ENCODE results near the gene MOK. TPM values are rescaled to one million over a fixed set of nuclear protein-coding genes. Genes with fewer than 3 reads are reported as not detected.

MOK gene
- total RNA-seq, 3 donors from 2014 or later (not counting 1 experiment from before 2014, with no cell fraction given), result 3.9 to 6.5 (median 4.7) TPM

DNA sequence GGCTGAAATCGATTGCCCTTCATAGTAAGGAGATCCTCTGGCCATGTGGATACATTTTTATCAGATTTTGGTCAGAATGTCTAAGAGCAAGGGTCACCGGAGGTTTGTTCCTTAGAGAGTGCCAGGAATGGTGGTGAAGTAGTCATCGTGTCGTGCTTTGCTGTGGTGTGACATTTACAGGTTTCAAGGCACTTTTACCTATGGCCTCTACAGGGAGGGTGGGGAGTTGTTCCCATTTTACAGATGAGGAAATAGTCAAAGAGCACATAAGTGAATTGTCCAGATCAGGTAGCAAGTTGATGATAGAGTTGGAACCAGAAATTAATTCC lies 108.1 kb downstream of the MOK start:
- intact Hi-C loops (cut with micrococcal nuclease), result no loop called here
- H3K4me3 Mint-ChIP-seq, result no peak overlapping the region
- H3K27ac ChIP-seq (ENCODE audit: low read length), result no peak overlapping the region
- H3K27me3 ChIP-seq (ENCODE audit: control insufficient read depth, insufficient read depth, low read length), result no peaks in the 10 kb centered on the region
- TF ChIP-seq, protein P1, sequence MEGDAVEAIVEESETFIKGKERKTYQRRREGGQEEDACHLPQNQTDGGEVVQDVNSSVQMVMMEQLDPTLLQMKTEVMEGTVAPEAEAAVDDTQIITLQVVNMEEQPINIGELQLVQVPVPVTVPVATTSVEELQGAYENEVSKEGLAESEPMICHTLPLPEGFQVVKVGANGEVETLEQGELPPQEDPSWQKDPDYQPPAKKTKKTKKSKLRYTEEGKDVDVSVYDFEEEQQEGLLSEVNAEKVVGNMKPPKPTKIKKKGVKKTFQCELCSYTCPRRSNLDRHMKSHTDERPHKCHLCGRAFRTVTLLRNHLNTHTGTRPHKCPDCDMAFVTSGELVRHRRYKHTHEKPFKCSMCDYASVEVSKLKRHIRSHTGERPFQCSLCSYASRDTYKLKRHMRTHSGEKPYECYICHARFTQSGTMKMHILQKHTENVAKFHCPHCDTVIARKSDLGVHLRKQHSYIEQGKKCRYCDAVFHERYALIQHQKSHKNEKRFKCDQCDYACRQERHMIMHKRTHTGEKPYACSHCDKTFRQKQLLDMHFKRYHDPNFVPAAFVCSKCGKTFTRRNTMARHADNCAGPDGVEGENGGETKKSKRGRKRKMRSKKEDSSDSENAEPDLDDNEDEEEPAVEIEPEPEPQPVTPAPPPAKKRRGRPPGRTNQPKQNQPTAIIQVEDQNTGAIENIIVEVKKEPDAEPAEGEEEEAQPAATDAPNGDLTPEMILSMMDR (IDR thresholded peaks at IDR 0.05), result no peak
- peaks cover 24% of the 10 kb centered on the region for H3K36me3 ChIP-seq (ENCODE audit: control insufficient read depth, insufficient read depth, low read length)
- H3K27me3 Mint-ChIP-seq (ENCODE audit: low read depth in 2 of 2), result no peaks in the 10 kb centered on the region
- ATAC-seq, result no peak
- peaks cover 66 to 80% of the 10 kb centered on the region in 2 donors for H3K4me1 Mint-ChIP-seq
- no peaks in the 10 kb centered on the region for H3K9me3 ChIP-seq (ENCODE audit: control insufficient read depth, insufficient read depth, low read length)
- H3K4me1 ChIP-seq (ENCODE audit: control insufficient read depth, insufficient read depth, low read length), result peaks cover 10% of the 10 kb centered on the region
- no peak overlapping the region for H3K4me3 ChIP-seq (ENCODE audit: low read length)
- no peak for DNase-seq
- WGBS (ENCODE audit: insufficient coverage), result 80% methylated on average over 4 of the region's 4 CpGs
- peak overlapping the region in 1 of 2 donors; percentile 10 for H3K27ac Mint-ChIP-seq
- peaks cover 10% of the 10 kb centered on the region for H3K36me3 Mint-ChIP-seq
- H3K9me3 Mint-ChIP-seq, result no peaks in the 10 kb centered on the region

DNA sequence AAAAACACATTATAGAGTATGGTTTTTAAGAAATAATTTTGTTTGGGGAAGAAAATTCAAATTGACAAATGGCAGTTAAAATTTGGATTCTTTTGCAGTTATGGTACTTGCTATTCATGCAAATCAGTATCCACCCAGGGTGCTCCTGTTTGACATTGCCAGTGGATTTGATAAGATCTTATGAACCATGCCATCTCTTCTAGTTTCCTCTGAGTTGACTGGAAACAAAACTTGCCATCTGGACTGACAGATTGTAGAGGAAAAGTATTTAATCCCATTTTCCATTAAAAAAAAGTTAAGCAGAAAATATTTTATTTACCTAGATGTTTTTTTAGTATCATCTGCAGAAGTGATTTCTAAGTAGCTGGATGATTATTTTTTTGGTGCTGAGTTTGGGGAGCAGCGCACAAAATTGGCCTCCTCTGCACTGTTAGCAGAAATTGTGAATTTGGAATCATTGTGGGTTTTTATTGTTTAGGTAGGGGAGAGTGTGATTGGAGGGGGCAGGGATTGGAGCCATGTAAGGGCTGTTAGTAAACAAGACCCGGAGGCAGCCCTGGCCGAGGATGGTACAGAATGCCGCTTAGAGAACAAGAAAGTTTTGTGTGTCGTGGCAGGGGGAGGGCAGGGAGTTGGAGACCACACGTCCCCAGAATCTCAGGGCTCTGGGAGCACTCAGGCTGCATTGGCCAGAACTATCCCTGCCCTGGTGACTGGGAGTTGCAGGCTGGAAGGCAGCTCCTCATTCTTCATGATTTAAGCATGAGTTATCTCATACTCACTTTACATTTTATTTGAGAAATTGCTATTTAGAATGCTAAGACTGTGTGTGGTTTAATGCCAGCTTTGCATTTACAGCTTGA lies 108.7 kb downstream of the MOK start:
- Mint-ChIP-seq H3K4me1 (peaks cover 60 to 74% of the 10 kb centered on the region in 2 donors), H3K36me3 (peaks cover 10% of the 10 kb centered on the region), H3K27ac (peak overlapping the region; percentile 10 to 62), H3K27me3 (ENCODE audit: low read depth in 2 of 2) (no peaks in the 10 kb centered on the region), H3K4me3 (no peak overlapping the region), H3K9me3 (no peaks in the 10 kb centered on the region)
- no peak overlapping the region for H3K27ac ChIP-seq (ENCODE audit: low read length)
- intact Hi-C loops (cut with micrococcal nuclease), result no loop called here
- no peak for ATAC-seq
- 98% methylated on average over 6 of the region's 6 CpGs for WGBS (ENCODE audit: insufficient coverage)
- H3K9me3 ChIP-seq (ENCODE audit: control insufficient read depth, insufficient read depth, low read length), result no peaks in the 10 kb centered on the region
- H3K27me3 ChIP-seq (ENCODE audit: control insufficient read depth, insufficient read depth, low read length), result no peaks in the 10 kb centered on the region
- TF ChIP-seq, protein P1 (IDR thresholded peaks at IDR 0.05), result no peak
- DNase-seq, result no peak
- peaks cover 24% of the 10 kb centered on the region for H3K36me3 ChIP-seq (ENCODE audit: control insufficient read depth, insufficient read depth, low read length)
- H3K4me1 ChIP-seq (ENCODE audit: control insufficient read depth, insufficient read depth, low read length), result peaks cover 6% of the 10 kb centered on the region
- no peak overlapping the region for H3K4me3 ChIP-seq (ENCODE audit: low read length)

DNA sequence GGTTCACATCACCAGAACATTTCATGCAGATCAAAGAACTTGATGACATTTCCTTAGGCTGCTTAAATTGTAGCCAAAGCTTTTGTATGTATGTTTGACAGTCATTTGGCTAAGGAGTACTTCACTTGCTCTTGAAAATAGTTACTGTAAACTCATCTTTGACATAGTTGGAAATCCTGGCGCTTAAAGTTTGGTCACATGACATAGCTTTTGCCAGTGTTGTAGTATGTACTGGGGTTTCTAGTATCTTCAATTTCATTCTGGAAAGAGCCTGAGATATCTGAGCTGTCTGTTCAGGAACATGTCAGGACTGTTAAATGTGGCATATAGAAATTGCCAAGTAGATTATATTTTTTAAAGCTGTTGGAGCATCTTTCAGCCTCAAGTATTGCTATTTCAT lies 109.5 kb downstream of the MOK start:
- Histone ChIP-seq H3K27ac (ENCODE audit: low read length) (no peak overlapping the region), H3K9me3 (ENCODE audit: control insufficient read depth, insufficient read depth, low read length) (no peaks in the 10 kb centered on the region), H3K36me3 (ENCODE audit: control insufficient read depth, insufficient read depth, low read length) (peaks cover 24% of the 10 kb centered on the region), H3K4me1 (ENCODE audit: control insufficient read depth, insufficient read depth, low read length) (peaks cover 6% of the 10 kb centered on the region), H3K27me3 (ENCODE audit: control insufficient read depth, insufficient read depth, low read length) (no peaks in the 10 kb centered on the region), H3K4me3 (ENCODE audit: low read length) (no peak overlapping the region)
- intact Hi-C loops (cut with micrococcal nuclease), result no loop called here
- Mint-ChIP-seq H3K4me1 (peaks cover 51 to 68% of the 10 kb centered on the region in 2 donors), H3K4me3 (no peak overlapping the region), H3K27me3 (ENCODE audit: low read depth in 2 of 2) (no peaks in the 10 kb centered on the region), H3K27ac (peak overlapping the region in 1 of 2 donors; percentile 62), H3K9me3 (no peaks in the 10 kb centered on the region), H3K36me3 (peaks cover 10% of the 10 kb centered on the region)
- ATAC-seq (no peak), DNase-seq (no peak)
- TF ChIP-seq, protein P1 (IDR thresholded peaks at IDR 0.05), result no peak
- WGBS (ENCODE audit: insufficient coverage), result 93% methylated on average over 1 of the region's 1 CpG

All from natural killer cell (primary cell).